Measurements from ENCODE around the gene ZBTB43. TPM values are rescaled to one million over a fixed set of nuclear protein-coding genes. Genes with fewer than 3 reads are reported as not detected.
"Not testable (repeated sequence)": the region's sequence is repeated elsewhere in the genome, so short reads cannot be mapped to it uniquely, and the experiment has no call there.

The ZBTB43 gene
- total RNA-seq, 1 donor from 2014 or later = 21.2 TPM

GRCh38 chr9:126822278-126822677, 17.4 kb downstream of the ZBTB43 start:
- Mint-ChIP-seq H3K4me1 (ENCODE audit: low read depth) (peaks cover 8% of the 10 kb centered on the region), H3K9me3 (peaks cover 18% of the 10 kb centered on the region), H3K27me3 (ENCODE audit: insufficient read depth) (no peaks in the 10 kb centered on the region), H3K36me3 (ENCODE audit: low read depth) (peaks cover 48% of the 10 kb centered on the region), H3K27ac (no peak overlapping the region), H3K4me3 (no peak overlapping the region)
- intact Hi-C loops (cut with micrococcal nuclease) = no loop called here
- DNase-seq (ENCODE audit: low spot score) = no peak

GRCh38 chr9:126822873-126823272, 18.0 kb downstream of the ZBTB43 start:
- intact Hi-C loops (cut with micrococcal nuclease) = no loop called here
- H3K27ac Mint-ChIP-seq = no peak overlapping the region
- no peak overlapping the region for H3K4me3 Mint-ChIP-seq
- peaks cover 18% of the 10 kb centered on the region for H3K9me3 Mint-ChIP-seq
- peaks cover 8% of the 10 kb centered on the region for H3K4me1 Mint-ChIP-seq (ENCODE audit: low read depth)
- DNase-seq (ENCODE audit: low spot score) = no peak
- peaks cover 44% of the 10 kb centered on the region for H3K36me3 Mint-ChIP-seq (ENCODE audit: low read depth)
- H3K27me3 Mint-ChIP-seq (ENCODE audit: insufficient read depth) = no peaks in the 10 kb centered on the region

DNA sequence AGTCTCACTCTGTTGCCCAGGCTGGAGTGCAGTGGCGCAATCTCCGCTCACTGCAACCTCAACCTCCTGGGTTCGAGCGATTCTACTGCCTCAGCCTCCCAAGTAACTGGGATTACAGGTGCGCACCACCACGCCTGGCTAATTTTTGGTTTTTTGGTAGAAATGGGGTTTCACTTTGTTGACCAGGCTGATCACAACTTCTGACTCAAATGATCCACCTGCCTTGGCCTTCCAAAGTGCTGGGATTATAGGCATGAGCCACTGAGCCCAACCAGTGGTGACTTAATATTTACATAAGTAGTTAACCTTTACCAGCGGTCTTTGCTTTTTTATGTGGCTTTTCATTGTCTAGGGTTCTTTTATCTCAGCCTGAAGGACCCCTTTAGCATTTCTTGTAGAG, 19.2 kb downstream of the ZBTB43 start:
- H3K27me3 Mint-ChIP-seq (ENCODE audit: insufficient read depth); H3K4me1 Mint-ChIP-seq (ENCODE audit: low read depth); H3K4me3 Mint-ChIP-seq; H3K9me3 Mint-ChIP-seq; intact Hi-C loops (cut with micrococcal nuclease); H3K27ac Mint-ChIP-seq; DNase-seq (ENCODE audit: low spot score): not testable (repeated sequence)
- peaks cover 34% of the 10 kb centered on the region for H3K36me3 Mint-ChIP-seq (ENCODE audit: low read depth)

DNA sequence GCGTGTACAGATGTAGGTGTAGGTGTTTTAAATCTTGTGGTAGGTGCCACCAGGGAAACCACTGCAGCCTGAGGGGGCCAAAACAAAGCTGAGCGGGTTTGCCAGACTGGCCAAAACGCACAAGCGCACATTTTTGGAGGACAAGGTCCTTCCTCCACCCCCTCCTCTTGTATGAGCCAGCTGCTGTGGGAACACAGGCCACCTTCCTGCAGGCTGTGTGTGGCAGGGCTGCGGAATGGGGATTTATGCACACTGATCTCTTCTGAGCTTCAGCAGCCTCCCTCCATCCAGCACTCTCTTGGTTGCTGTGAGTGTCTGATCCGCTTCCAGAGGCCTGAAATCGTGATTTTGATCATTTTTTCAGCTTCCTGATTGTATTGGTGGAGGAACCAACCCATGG, 22.4 kb downstream of the ZBTB43 start:
- peaks cover 14% of the 10 kb centered on the region for H3K4me1 Mint-ChIP-seq (ENCODE audit: low read depth)
- H3K27ac Mint-ChIP-seq = no peak overlapping the region
- H3K9me3 Mint-ChIP-seq = no peaks in the 10 kb centered on the region
- intact Hi-C loops (cut with micrococcal nuclease) = no loop called here
- H3K36me3 Mint-ChIP-seq (ENCODE audit: low read depth) = peaks cover 21% of the 10 kb centered on the region
- no peak overlapping the region for H3K4me3 Mint-ChIP-seq
- H3K27me3 Mint-ChIP-seq (ENCODE audit: insufficient read depth) = no peaks in the 10 kb centered on the region
- DNase-seq (ENCODE audit: low spot score) = no peak

GRCh38 chr9:126829035-126829434, 24.2 kb downstream of the ZBTB43 start:
- intact Hi-C loops (cut with micrococcal nuclease) = no loop called here
- Mint-ChIP-seq H3K4me1 (ENCODE audit: low read depth) (peaks cover 14% of the 10 kb centered on the region), H3K27ac (no peak overlapping the region), H3K27me3 (ENCODE audit: insufficient read depth) (no peaks in the 10 kb centered on the region), H3K9me3 (no peaks in the 10 kb centered on the region), H3K36me3 (ENCODE audit: low read depth) (peaks cover 26% of the 10 kb centered on the region), H3K4me3 (no peak overlapping the region)
- DNase-seq (ENCODE audit: low spot score) = no peak

DNA sequence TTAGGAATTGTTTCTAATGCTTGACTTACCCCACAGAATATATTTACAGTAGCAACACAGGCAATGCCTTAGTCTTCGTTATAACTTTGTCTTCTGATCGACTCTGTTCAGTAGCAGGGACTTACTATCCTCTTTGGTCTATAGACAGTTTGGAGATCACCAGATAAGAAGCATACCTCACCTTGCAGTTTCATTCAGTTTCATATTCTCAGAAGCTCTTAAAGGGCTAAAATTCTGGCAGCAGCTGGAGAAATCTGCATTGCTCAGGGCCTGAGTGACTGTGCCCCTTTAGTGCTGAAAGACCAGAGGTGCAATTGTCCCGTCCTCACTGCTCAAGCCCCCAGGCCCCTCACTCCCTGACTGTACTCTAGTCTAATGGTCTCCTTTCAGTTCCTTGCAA, 26.0 kb downstream of the ZBTB43 start:
- H3K27me3 Mint-ChIP-seq (ENCODE audit: insufficient read depth) = no peaks in the 10 kb centered on the region
- no peaks in the 10 kb centered on the region for H3K9me3 Mint-ChIP-seq
- H3K4me3 Mint-ChIP-seq = no peak overlapping the region
- DNase-seq (ENCODE audit: low spot score) = no peak
- no peak overlapping the region for H3K27ac Mint-ChIP-seq
- intact Hi-C loops (cut with micrococcal nuclease) = no loop called here
- peaks cover 26% of the 10 kb centered on the region for H3K36me3 Mint-ChIP-seq (ENCODE audit: low read depth)
- H3K4me1 Mint-ChIP-seq (ENCODE audit: low read depth) = peaks cover 19% of the 10 kb centered on the region

DNA sequence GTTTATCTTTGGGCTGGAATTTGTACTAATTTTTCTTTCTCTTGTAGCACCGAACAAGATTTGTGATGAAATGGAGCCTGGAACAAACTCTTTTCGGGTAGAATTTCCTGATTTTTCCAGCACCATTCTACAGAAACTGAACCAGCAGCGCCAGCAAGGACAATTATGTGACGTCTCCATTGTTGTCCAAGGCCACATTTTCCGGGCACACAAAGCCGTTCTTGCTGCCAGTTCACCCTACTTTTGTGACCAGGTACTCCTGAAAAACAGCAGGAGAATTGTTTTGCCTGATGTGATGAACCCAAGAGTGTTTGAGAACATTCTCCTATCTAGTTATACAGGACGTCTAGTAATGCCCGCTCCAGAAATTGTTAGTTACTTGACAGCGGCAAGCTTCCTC, 27.6 kb downstream of the ZBTB43 start:
- no peak overlapping the region for H3K27ac Mint-ChIP-seq
- H3K9me3 Mint-ChIP-seq = no peaks in the 10 kb centered on the region
- no peak overlapping the region for H3K4me3 Mint-ChIP-seq
- peaks cover 29% of the 10 kb centered on the region for H3K36me3 Mint-ChIP-seq (ENCODE audit: low read depth)
- intact Hi-C loops (cut with micrococcal nuclease) = no loop called here
- peaks cover 30% of the 10 kb centered on the region for H3K4me1 Mint-ChIP-seq (ENCODE audit: low read depth)
- no peak for DNase-seq (ENCODE audit: low spot score)
- H3K27me3 Mint-ChIP-seq (ENCODE audit: insufficient read depth) = no peaks in the 10 kb centered on the region

- H3K27me3 Mint-ChIP-seq (ENCODE audit: insufficient read depth) = no peaks in the 10 kb centered on the region
- peaks cover 29% of the 10 kb centered on the region for H3K36me3 Mint-ChIP-seq (ENCODE audit: low read depth)
- no peak for DNase-seq (ENCODE audit: low spot score)
- no peaks in the 10 kb centered on the region for H3K9me3 Mint-ChIP-seq
- intact Hi-C loops (cut with micrococcal nuclease) = no loop called here
- no peak overlapping the region for H3K27ac Mint-ChIP-seq
- no peak overlapping the region for H3K4me3 Mint-ChIP-seq
- H3K4me1 Mint-ChIP-seq (ENCODE audit: low read depth) = peaks cover 36% of the 10 kb centered on the region
Observed at GRCh38 chr9:126833020-126833419, 28.2 kb downstream of the ZBTB43 start.

DNA sequence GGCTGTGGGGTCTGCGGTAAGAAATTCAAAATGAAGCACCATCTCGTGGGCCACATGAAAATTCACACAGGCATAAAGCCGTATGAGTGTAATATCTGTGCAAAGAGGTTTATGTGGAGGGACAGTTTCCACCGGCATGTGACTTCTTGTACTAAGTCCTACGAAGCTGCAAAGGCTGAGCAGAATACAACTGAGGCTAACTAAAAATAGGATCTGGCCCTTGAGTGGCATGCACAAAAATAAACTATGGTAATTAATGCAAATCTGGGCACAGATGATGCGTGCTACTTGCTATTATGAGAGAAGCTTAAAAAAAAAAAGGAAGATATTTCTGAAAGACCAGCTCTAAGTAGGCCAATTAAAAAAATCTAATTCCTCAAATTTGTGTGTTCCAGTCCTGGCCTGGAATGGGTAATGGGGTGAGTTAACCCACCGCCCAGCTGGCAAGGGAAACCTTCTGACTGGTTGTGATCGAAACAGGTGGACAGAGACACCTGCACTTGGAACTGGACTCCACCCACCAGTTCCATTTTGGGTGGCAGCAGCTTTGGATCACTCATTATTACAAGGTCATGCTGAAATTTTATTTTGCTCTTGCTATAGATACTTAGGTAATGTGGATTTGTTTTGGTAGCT, 29.0 kb downstream of the ZBTB43 start:
- Mint-ChIP-seq H3K27me3 (ENCODE audit: insufficient read depth) (no peaks in the 10 kb centered on the region), H3K4me1 (ENCODE audit: low read depth) (peaks cover 41% of the 10 kb centered on the region), H3K27ac (no peak overlapping the region), H3K4me3 (no peak overlapping the region), H3K36me3 (ENCODE audit: low read depth) (peaks cover 33% of the 10 kb centered on the region), H3K9me3 (no peaks in the 10 kb centered on the region)
- DNase-seq (ENCODE audit: low spot score) = no peak
- intact Hi-C loops (cut with micrococcal nuclease) = no loop called here

GRCh38 chr9:126834672-126835071, 29.8 kb downstream of the ZBTB43 start:
- Mint-ChIP-seq H3K4me3 (no peak overlapping the region), H3K9me3 (no peaks in the 10 kb centered on the region), H3K27ac (no peak overlapping the region), H3K36me3 (ENCODE audit: low read depth) (peaks cover 37% of the 10 kb centered on the region), H3K4me1 (ENCODE audit: low read depth) (peaks cover 49% of the 10 kb centered on the region), H3K27me3 (ENCODE audit: insufficient read depth) (no peaks in the 10 kb centered on the region)
- intact Hi-C loops (cut with micrococcal nuclease) = no loop called here
- DNase-seq (ENCODE audit: low spot score) = no peak

GRCh38 chr9:126836216-126836615, 31.4 kb downstream of the ZBTB43 start:
- no peaks in the 10 kb centered on the region for H3K9me3 Mint-ChIP-seq
- no peak overlapping the region for H3K27ac Mint-ChIP-seq
- no peaks in the 10 kb centered on the region for H3K27me3 Mint-ChIP-seq (ENCODE audit: insufficient read depth)
- H3K4me3 Mint-ChIP-seq = no peak overlapping the region
- peaks cover 38% of the 10 kb centered on the region for H3K36me3 Mint-ChIP-seq (ENCODE audit: low read depth)
- no peak for DNase-seq (ENCODE audit: low spot score)
- H3K4me1 Mint-ChIP-seq (ENCODE audit: low read depth) = peaks cover 40% of the 10 kb centered on the region
- intact Hi-C loops (cut with micrococcal nuclease) = no loop called here

- intact Hi-C loops (cut with micrococcal nuclease) = no loop called here
- no peak overlapping the region for H3K4me3 Mint-ChIP-seq
- H3K9me3 Mint-ChIP-seq = no peaks in the 10 kb centered on the region
- H3K36me3 Mint-ChIP-seq (ENCODE audit: low read depth) = peaks cover 32% of the 10 kb centered on the region
- peaks cover 39% of the 10 kb centered on the region for H3K4me1 Mint-ChIP-seq (ENCODE audit: low read depth)
- H3K27ac Mint-ChIP-seq = no peak overlapping the region
- no peak for DNase-seq (ENCODE audit: low spot score)
- no peaks in the 10 kb centered on the region for H3K27me3 Mint-ChIP-seq (ENCODE audit: insufficient read depth)
Observed at GRCh38 chr9:126838055-126838811, 33.4 kb downstream of the ZBTB43 start.

GRCh38 chr9:126838895-126839294, 34.1 kb downstream of the ZBTB43 start:
- no peak for DNase-seq (ENCODE audit: low spot score)
- Mint-ChIP-seq H3K36me3 (ENCODE audit: low read depth) (peaks cover 27% of the 10 kb centered on the region), H3K4me1 (ENCODE audit: low read depth) (peaks cover 39% of the 10 kb centered on the region), H3K27ac (peak overlapping the region; percentile 67), H3K4me3 (no peak overlapping the region), H3K27me3 (ENCODE audit: insufficient read depth) (peaks cover 2% of the 10 kb centered on the region), H3K9me3 (no peaks in the 10 kb centered on the region)
- intact Hi-C loops (cut with micrococcal nuclease) = no loop called here
